IMR-90 (cell line): Measurements from ENCODE around the gene KAT7. TPM values are rescaled to one million over a fixed set of nuclear protein-coding genes. Genes with fewer than 3 reads are reported as not detected.

Source experiments
- ATAC-seq: fragments of 200-7000 bp; cut with Tn5 transposase; 2 replicates; pipeline ENCODE4 v1.9.1; 2020; ENCODE audit warnings: low read depth, mild to moderate bottlenecking, moderate library complexity
- BruUV-seq: library from RNA; stranded (reverse); fragments of 400-500 nt; replicated peaks from 2 replicates; lab custom pipeline; 2021; lab: Mats Ljungman, UMichigan
- CTCF ChIA-PET: fragments of 300-600 bp; formaldehyde crosslinking; extraction: SDS; loops from one replicate; lab custom pipeline; 2021; ENCODE audit warnings: antibody characterized with exemption; lab: Yijun Ruan, JAX
- POLR2A ChIA-PET: fragments of 300-600 bp; sonication (Branson Sonifier 250); formaldehyde crosslinking; loops from one replicate; lab custom pipeline; 2022; ENCODE audit warnings: antibody characterized with exemption; ENCODE audit not compliant: unreplicated experiment; lab: Charles Lee
- DNase-seq: peaks from one replicate; pipeline ENCODE4 v3.0.0; 2013
- H2AFZ ChIP-seq: replicated peaks from 2 replicates; pipeline ENCODE3; 2013; ENCODE audit warnings: low read length, mild to moderate bottlenecking; ENCODE audit not compliant: poor library complexity
- H2AK5ac ChIP-seq: 2 replicates; pipeline ENCODE4 v1.6.1; 2013; ENCODE audit warnings: low read depth, low read length, inconsistent platforms
- H2AK9ac ChIP-seq: replicated peaks from 2 replicates; pipeline ENCODE3; 2013; ENCODE audit warnings: mild to moderate bottlenecking, low read depth, low read length, moderate library complexity; ENCODE audit not compliant: poor library complexity
- H2BK120ac ChIP-seq: 2 replicates; pipeline ENCODE4 v1.6.1; 2013; ENCODE audit warnings: low read depth, low read length, inconsistent platforms
- H2BK15ac ChIP-seq: 3 replicates; pipeline ENCODE4 v1.6.1; 2013; ENCODE audit warnings: low read depth, low read length, inconsistent platforms
- H2BK20ac ChIP-seq: 2 replicates; pipeline ENCODE4 v1.6.1; 2013; ENCODE audit warnings: low read depth, mild to moderate bottlenecking, inconsistent platforms, low read length, moderate library complexity
- H2BK5ac ChIP-seq: 2 replicates; pipeline ENCODE4 v1.6.1; 2013; ENCODE audit warnings: mild to moderate bottlenecking, low read depth, low read length, inconsistent platforms; ENCODE audit not compliant: poor library complexity, severe bottlenecking
- H3K14ac ChIP-seq: replicated peaks from 2 replicates; pipeline ENCODE4 v1.6.1; 2013; ENCODE audit warnings: low read depth, low read length, inconsistent platforms
- H3K18ac ChIP-seq: 2 replicates; pipeline ENCODE4 v1.6.1; 2013; ENCODE audit warnings: low read depth, low read length, control low read depth
- H3K23ac ChIP-seq: 2 replicates; pipeline ENCODE4 v1.6.1; 2013; ENCODE audit warnings: low read depth, low read length, inconsistent platforms
- H3K27ac ChIP-seq: 2 replicates; pipeline ENCODE4 v1.5.1; 2013; ENCODE audit warnings: mild to moderate bottlenecking, control low read depth, low read length; ENCODE audit not compliant: insufficient read depth
- H3K27me3 ChIP-seq: 2 replicates; pipeline ENCODE4 v1.6.1; 2013; ENCODE audit warnings: low read length; ENCODE audit not compliant: control insufficient read depth, insufficient read depth
- H3K36me3 ChIP-seq: 2 replicates; pipeline ENCODE4 v1.6.1; 2013; ENCODE audit warnings: low read length, mixed read lengths; ENCODE audit not compliant: control insufficient read depth, insufficient read depth
- H3K4ac ChIP-seq: 2 replicates; pipeline ENCODE4 v1.6.1; 2013; ENCODE audit warnings: low read depth, low read length, inconsistent platforms
- H3K4me1 ChIP-seq: 2 replicates; pipeline ENCODE4 v1.6.1; 2013; ENCODE audit warnings: low read length, mixed read lengths; ENCODE audit not compliant: control insufficient read depth, insufficient read depth
- H3K4me2 ChIP-seq: 2 replicates; pipeline ENCODE4 v1.6.1; 2013; ENCODE audit warnings: low read depth, mild to moderate bottlenecking, control low read depth, low read length, moderate library complexity
- H3K4me3 ChIP-seq: 2 replicates; pipeline ENCODE4 v1.5.1; 2013; ENCODE audit warnings: low read depth, mild to moderate bottlenecking, control low read depth, low read length, moderate library complexity; ENCODE audit not compliant: insufficient read depth
- H3K56ac ChIP-seq: 2 replicates; pipeline ENCODE4 v1.6.1; 2013; ENCODE audit warnings: low read length, inconsistent platforms; ENCODE audit not compliant: insufficient read depth; ENCODE audit errors: extremely low read depth
- H3K79me1 ChIP-seq, 2 experiments: 2 replicates each; pipeline ENCODE4 v1.6.1; 2013; ENCODE audit warnings: low read length in 2 of 2, inconsistent platforms in 1 of 2, low read depth in 1 of 2
- H3K9ac ChIP-seq: 2 replicates; pipeline ENCODE4 v1.6.1; 2013; ENCODE audit warnings: low read depth, low read length, control low read depth
- H3K9me1 ChIP-seq: 2 replicates; pipeline ENCODE4 v1.6.1; 2013; ENCODE audit warnings: low read length, inconsistent platforms; ENCODE audit not compliant: insufficient read depth
- H3K9me3 ChIP-seq: 2 replicates; pipeline ENCODE4 v1.6.1; 2013; ENCODE audit warnings: low read length; ENCODE audit not compliant: control insufficient read depth, insufficient read depth
- H4K20me1 ChIP-seq: 2 replicates; pipeline ENCODE4 v1.6.1; 2013; ENCODE audit warnings: low read length, inconsistent platforms; ENCODE audit not compliant: insufficient read depth
- H4K5ac ChIP-seq: 2 replicates; pipeline ENCODE4 v1.6.1; 2013; ENCODE audit warnings: mild to moderate bottlenecking, low read depth, low read length, control low read depth
- H4K8ac ChIP-seq, 2 experiments: 2 replicates each; pipeline ENCODE4 v1.6.1; 2013; ENCODE audit warnings: low read depth in 2 of 2, low read length in 2 of 2, control low read depth in 1 of 2, inconsistent platforms in 1 of 2
- H4K91ac ChIP-seq: 2 replicates; pipeline ENCODE4 v1.6.1; 2013; ENCODE audit warnings: low read depth, low read length, inconsistent platforms; ENCODE audit not compliant: insufficient read depth
- BHLHE40 ChIP-seq: fragments of 150-350 bp; IDR thresholded peaks from 2 replicates; pipeline ENCODE4 v1.6.1; 2016; ENCODE audit warnings: mild to moderate bottlenecking, low read depth, low read length
- CEBPB ChIP-seq: IDR thresholded peaks from 2 replicates; pipeline ENCODE4 v1.6.1; 2012; ENCODE audit warnings: low read depth, low read length, improper control_type of control experiment
- CHD1 ChIP-seq: IDR thresholded peaks from 2 replicates; pipeline ENCODE4 v1.6.1; 2012; ENCODE audit warnings: low read depth, low read length, improper control_type of control experiment
- CTCF ChIP-seq: conservative IDR thresholded peaks from 2 replicates; pipeline ENCODE4 v1.5.1; 2012; ENCODE audit warnings: mild to moderate bottlenecking, low read depth, low read length, improper control_type of control experiment
- ELK1 ChIP-seq: fragments of 150-350 bp; IDR thresholded peaks from 2 replicates; pipeline ENCODE4 v1.6.1; 2016; ENCODE audit warnings: low read depth, mild to moderate bottlenecking, low read length, moderate library complexity, borderline replicate concordance
- FOS ChIP-seq: fragments of 150-350 bp; IDR thresholded peaks from 2 replicates; pipeline ENCODE4 v1.6.1; 2016; ENCODE audit warnings: low read depth, low read length
- MAFK ChIP-seq: IDR thresholded peaks from 2 replicates; pipeline ENCODE4 v1.6.1; 2012; ENCODE audit warnings: low read depth, low read length, improper control_type of control experiment
- MAZ ChIP-seq: IDR thresholded peaks from 2 replicates; pipeline ENCODE4 v1.6.1; 2012; ENCODE audit warnings: low read depth, mild to moderate bottlenecking, low read length, improper control_type of control experiment, moderate library complexity, borderline replicate concordance
- MXI1 ChIP-seq: IDR thresholded peaks from 2 replicates; pipeline ENCODE4 v1.6.1; 2012; ENCODE audit warnings: low read depth, mild to moderate bottlenecking, low read length, moderate library complexity, borderline replicate concordance
- NFE2L2 ChIP-seq: fragments of 150-350 bp; IDR thresholded peaks from 2 replicates; pipeline ENCODE4 v1.6.1; 2016; ENCODE audit warnings: low read depth, mild to moderate bottlenecking, low read length
- POLR2A ChIP-seq: IDR thresholded peaks from 2 replicates; pipeline ENCODE4 v1.6.1; 2012; ENCODE audit warnings: mild to moderate bottlenecking, low read depth, low read length
- RCOR1 ChIP-seq: IDR thresholded peaks from 2 replicates; pipeline ENCODE4 v1.6.1; 2012; ENCODE audit warnings: mild to moderate bottlenecking, low read length, improper control_type of control experiment; ENCODE audit not compliant: insufficient replicate concordance
- RFX5 ChIP-seq: IDR thresholded peaks from 2 replicates; pipeline ENCODE4 v1.8.0; 2012; ENCODE audit warnings: low read depth, mild to moderate bottlenecking, low read length, moderate library complexity
- SMC3 ChIP-seq: fragments of 150-350 bp; IDR thresholded peaks from 2 replicates; pipeline ENCODE4 v1.6.1; 2016; ENCODE audit warnings: low read depth, mild to moderate bottlenecking, antibody characterized with exemption, low read length, moderate library complexity
- USF2 ChIP-seq: fragments of 150-350 bp; IDR thresholded peaks from 2 replicates; pipeline ENCODE4 v1.6.1; 2017; ENCODE audit warnings: mild to moderate bottlenecking, antibody characterized with exemption, low read length, low read depth
- WGBS, 2 experiments: methylation state at CpG; one replicate each; pipeline versions ENCODE4 v1.1.5 to v1.1.7; 2013; ENCODE audit warnings: missing lambda C conversion rate in 2 of 2; ENCODE audit not compliant: insufficient read length in 1 of 2; ENCODE audit errors: extremely low coverage in 2 of 2; 5-methylcytosine and 5-hydroxymethylcytosine counted together
- dilution Hi-C: fragments of 300-500 bp; cut with HindIII; formaldehyde crosslinking; loops from one replicate; pipeline ENCODE4 v1.14.3; 2018; ENCODE audit warnings: low sequenced_read_pairs; ENCODE audit not compliant: unreplicated experiment
- in situ Hi-C: fragments of 300-500 bp; cut with MboI; formaldehyde crosslinking; loops from 3 replicates; pipeline ENCODE4 v1.14.3; 2019; ENCODE audit warnings: low sequenced_read_pairs, inconsistent platforms, mixed read lengths
- intact Hi-C: fragments of 100-400 bp; cut with micrococcal nuclease; formaldehyde crosslinking; loops from 2 replicates; pipeline ENCODE4 v1.10.0; 2022
- polyA plus RNA-seq, 3 experiments: library from polyadenylated mRNA; depleted of rRNA; stranded (reverse); fragments of >200 nt; gene quantifications; 2 replicates each; pipeline ENCODE4 v1.2.3, GENCODE V29; 2012; ENCODE audit warnings: low replicate concordance in 1 of 3
- total RNA-seq: library from RNA; depleted of rRNA; stranded (reverse); fragments of >200 nt; gene quantifications from 2 replicates; pipeline ENCODE4 v1.2.3, GENCODE V29; 2012

Gene KAT7
- total and polyA plus RNA-seq, 2 of the 4 experiments (the other 2 are of a cell fraction): 16.9 to 21.9 TPM

- dilution Hi-C loops: no loop called here
- no peak overlapping the region for H2AK9ac ChIP-seq
- H3K14ac ChIP-seq: no peak overlapping the region
- no peak overlapping the region for H3K18ac ChIP-seq
- no peaks in the 10 kb centered on the region for H3K9me3 ChIP-seq
- H2BK15ac ChIP-seq: no peak overlapping the region
- H3K4me3 ChIP-seq: no peak overlapping the region
- no peak for DNase-seq
- no peak for TF ChIP-seq CHD1
- no peak for TF ChIP-seq USF2
- no peak for TF ChIP-seq CTCF
- TF ChIP-seq BHLHE40: no peak
- no peak for TF ChIP-seq RFX5
- no peak for TF ChIP-seq MAFK
- TF ChIP-seq RCOR1: no peak
- TF ChIP-seq MAZ: no peak
- TF ChIP-seq MXI1: no peak
- TF ChIP-seq FOS: no peak
- no peak for TF ChIP-seq SMC3
- TF ChIP-seq NFE2L2: no peak
- no peak for TF ChIP-seq POLR2A
- no peak for TF ChIP-seq CEBPB
- TF ChIP-seq ELK1: no peak
- no peak overlapping the region for H3K23ac ChIP-seq
- H2BK5ac ChIP-seq: no peak overlapping the region
- H3K4me2 ChIP-seq: no peak overlapping the region
- no peak overlapping the region for H4K91ac ChIP-seq
- no peak overlapping the region for H2BK20ac ChIP-seq
- in situ Hi-C loops: no loop called here
- no peak overlapping the region for H2AK5ac ChIP-seq
- intact Hi-C loops: no loop called here
- H3K79me1 ChIP-seq: no peaks in the 10 kb centered on the region
- H3K56ac ChIP-seq: no peak overlapping the region
- no peak overlapping the region for H3K9ac ChIP-seq
- CTCF ChIA-PET: no interaction called here
- 10% methylated on average over 1 of the region's 8 CpGs; no CpG with 5 or more reads in 1 of the 2 experiments for WGBS, 2 experiments
- H3K9me1 ChIP-seq: no peaks in the 10 kb centered on the region; the same call in 1 of the 2 replicates
- no peaks in the 10 kb centered on the region for H3K4me1 ChIP-seq
- H2AFZ ChIP-seq: no peak overlapping the region
- ATAC-seq: no peak
- POLR2A ChIA-PET: no interaction called here
- H2BK120ac ChIP-seq: no peak overlapping the region
- H3K27ac ChIP-seq: no peak overlapping the region
- H3K4ac ChIP-seq: no peak overlapping the region
- no peaks in the 10 kb centered on the region for H3K36me3 ChIP-seq
- BruUV-seq: no TSS peak
- H3K27me3 ChIP-seq: peaks cover 2% of the 10 kb centered on the region; the same call in 1 of the 2 replicates
- H4K5ac ChIP-seq: no peak overlapping the region
- no peak overlapping the region for H4K8ac ChIP-seq
- H4K20me1 ChIP-seq: no peaks in the 10 kb centered on the region
Measured at GRCh38 chr17:49776551-49777300, 11.8 kb upstream of the KAT7 start.
